ENCODE data around the gene CCDC170. TPM values are rescaled to one million over a fixed set of nuclear protein-coding genes. Genes with fewer than 3 reads are reported as not detected.

The CCDC170 gene
- total RNA-seq, 2 experiments from 2014 or later = not detected

GRCh38 chr6:151614630-151615029 is 120.8 kb downstream of the CCDC170 start:
- H3K27me3 Mint-ChIP-seq = peaks cover 22% of the 10 kb centered on the region
- H3K27ac Mint-ChIP-seq = no peak overlapping the region
- H3K4me3 Mint-ChIP-seq = no peak overlapping the region
- no peaks in the 10 kb centered on the region for H3K36me3 Mint-ChIP-seq
- no peaks in the 10 kb centered on the region for H3K9me3 Mint-ChIP-seq
- no peaks in the 10 kb centered on the region for H3K4me1 Mint-ChIP-seq
- DNase-seq = no peak

- Mint-ChIP-seq H3K27me3 (peaks cover 17% of the 10 kb centered on the region), H3K4me1 (no peaks in the 10 kb centered on the region), H3K9me3 (no peaks in the 10 kb centered on the region), H3K4me3 (no peak overlapping the region), H3K36me3 (no peaks in the 10 kb centered on the region), H3K27ac (no peak overlapping the region)
- DNase-seq = no peak
Observed at GRCh38 chr6:151616091-151616513, 122.3 kb downstream of the CCDC170 start.

GRCh38 chr6:151616600-151616999 is 122.8 kb downstream of the CCDC170 start:
- Mint-ChIP-seq H3K4me1 (no peaks in the 10 kb centered on the region), H3K27me3 (peaks cover 17% of the 10 kb centered on the region), H3K4me3 (no peak overlapping the region), H3K9me3 (no peaks in the 10 kb centered on the region), H3K27ac (no peak overlapping the region), H3K36me3 (no peaks in the 10 kb centered on the region)
- no peak for DNase-seq

- H3K9me3 Mint-ChIP-seq = no peaks in the 10 kb centered on the region
- H3K27me3 Mint-ChIP-seq = peaks cover 23% of the 10 kb centered on the region
- no peak overlapping the region for H3K27ac Mint-ChIP-seq
- H3K4me1 Mint-ChIP-seq = no peaks in the 10 kb centered on the region
- no peak for DNase-seq
- no peaks in the 10 kb centered on the region for H3K36me3 Mint-ChIP-seq
- H3K4me3 Mint-ChIP-seq = no peak overlapping the region
Observed at GRCh38 chr6:151617539-151617938, 123.7 kb downstream of the CCDC170 start.

GRCh38 chr6:151618717-151619116 is 124.9 kb downstream of the CCDC170 start:
- H3K27ac Mint-ChIP-seq = no peak overlapping the region
- H3K4me1 Mint-ChIP-seq = no peaks in the 10 kb centered on the region
- H3K27me3 Mint-ChIP-seq = peaks cover 23% of the 10 kb centered on the region
- no peak overlapping the region for H3K4me3 Mint-ChIP-seq
- no peaks in the 10 kb centered on the region for H3K9me3 Mint-ChIP-seq
- no peak for DNase-seq
- no peaks in the 10 kb centered on the region for H3K36me3 Mint-ChIP-seq

- Mint-ChIP-seq H3K27ac (no peak overlapping the region), H3K9me3 (no peaks in the 10 kb centered on the region), H3K4me3 (no peak overlapping the region), H3K4me1 (no peaks in the 10 kb centered on the region), H3K27me3 (peaks cover 23% of the 10 kb centered on the region), H3K36me3 (no peaks in the 10 kb centered on the region)
- DNase-seq = no peak
Observed at GRCh38 chr6:151620179-151620578, 126.4 kb downstream of the CCDC170 start.

- Mint-ChIP-seq H3K27ac (no peak overlapping the region), H3K4me1 (peaks cover 16% of the 10 kb centered on the region), H3K27me3 (peaks cover 18% of the 10 kb centered on the region), H3K4me3 (no peak overlapping the region), H3K9me3 (no peaks in the 10 kb centered on the region), H3K36me3 (no peaks in the 10 kb centered on the region)
- no peak for DNase-seq
Observed at GRCh38 chr6:151624071-151624470, 130.3 kb downstream of the CCDC170 start.

- H3K4me1 Mint-ChIP-seq = peaks cover 16% of the 10 kb centered on the region
- H3K9me3 Mint-ChIP-seq = no peaks in the 10 kb centered on the region
- H3K27ac Mint-ChIP-seq = no peak overlapping the region
- H3K4me3 Mint-ChIP-seq = no peak overlapping the region
- DNase-seq = no peak
- peaks cover 17% of the 10 kb centered on the region for H3K27me3 Mint-ChIP-seq
- H3K36me3 Mint-ChIP-seq = no peaks in the 10 kb centered on the region
Observed at GRCh38 chr6:151624481-151624880, 130.7 kb downstream of the CCDC170 start.

GRCh38 chr6:151624900-151625536 is 131.2 kb downstream of the CCDC170 start:
- peaks cover 15% of the 10 kb centered on the region for H3K27me3 Mint-ChIP-seq
- H3K4me1 Mint-ChIP-seq = peaks cover 16% of the 10 kb centered on the region
- H3K27ac Mint-ChIP-seq = no peak overlapping the region
- no peak for DNase-seq
- no peak overlapping the region for H3K4me3 Mint-ChIP-seq
- no peaks in the 10 kb centered on the region for H3K36me3 Mint-ChIP-seq
- H3K9me3 Mint-ChIP-seq = no peaks in the 10 kb centered on the region

- Mint-ChIP-seq H3K4me3 (no peak overlapping the region), H3K27ac (peak overlapping the region; percentile 42), H3K36me3 (no peaks in the 10 kb centered on the region), H3K9me3 (no peaks in the 10 kb centered on the region), H3K4me1 (peaks cover 16% of the 10 kb centered on the region), H3K27me3 (peaks cover 9% of the 10 kb centered on the region)
- DNase-seq = no peak
Observed at GRCh38 chr6:151627689-151628444, 134.1 kb downstream of the CCDC170 start.

GRCh38 chr6:151629791-151630190 is 136.0 kb downstream of the CCDC170 start:
- Mint-ChIP-seq H3K4me1 (peaks cover 19% of the 10 kb centered on the region), H3K36me3 (no peaks in the 10 kb centered on the region), H3K27me3 (peaks cover 9% of the 10 kb centered on the region), H3K9me3 (no peaks in the 10 kb centered on the region), H3K4me3 (no peak overlapping the region), H3K27ac (no peak overlapping the region)
- DNase-seq = no peak

GRCh38 chr6:151630387-151630786 is 136.6 kb downstream of the CCDC170 start:
- Mint-ChIP-seq H3K9me3 (no peaks in the 10 kb centered on the region), H3K27ac (no peak overlapping the region), H3K4me1 (peaks cover 19% of the 10 kb centered on the region), H3K36me3 (no peaks in the 10 kb centered on the region), H3K27me3 (peaks cover 9% of the 10 kb centered on the region), H3K4me3 (no peak overlapping the region)
- no peak for DNase-seq

GRCh38 chr6:151630991-151631655 is 137.3 kb downstream of the CCDC170 start:
- H3K4me1 Mint-ChIP-seq = peaks cover 19% of the 10 kb centered on the region
- no peaks in the 10 kb centered on the region for H3K36me3 Mint-ChIP-seq
- H3K4me3 Mint-ChIP-seq = no peak overlapping the region
- DNase-seq = no peak
- no peaks in the 10 kb centered on the region for H3K9me3 Mint-ChIP-seq
- peaks cover 5% of the 10 kb centered on the region for H3K27me3 Mint-ChIP-seq
- no peak overlapping the region for H3K27ac Mint-ChIP-seq

GRCh38 chr6:151632415-151632987 is 138.7 kb downstream of the CCDC170 start:
- Mint-ChIP-seq H3K27me3 (peaks cover 3% of the 10 kb centered on the region), H3K9me3 (no peaks in the 10 kb centered on the region), H3K4me3 (no peak overlapping the region), H3K27ac (no peak overlapping the region), H3K4me1 (peaks cover 14% of the 10 kb centered on the region), H3K36me3 (no peaks in the 10 kb centered on the region)
- DNase-seq = no peak
